GM13976 (cell line): ENCODE results near the gene ARHGAP15.

Source experiments
- DNase-seq: peaks from one replicate; pipeline ENCODE4 v3.0.0; 2012; ENCODE audit warnings: low spot score
- CTCF ChIP-seq: IDR thresholded peaks from 2 replicates; pipeline ENCODE4 v1.5.1; 2012; ENCODE audit warnings: borderline replicate concordance, mild to moderate bottlenecking; ENCODE audit not compliant: insufficient read depth; ENCODE audit errors: extremely low read depth, missing control alignments, control extremely low read depth
- in situ Hi-C: fragments of 300-500 bp; cut with MboI; formaldehyde crosslinking; loops from one replicate; pipeline ENCODE4 v1.12.0; 2022; ENCODE audit warnings: low sequenced_read_pairs, mixed read lengths, inconsistent platforms; ENCODE audit not compliant: unreplicated experiment

ARHGAP15 gene

GRCh38 chr2:143649226-143649740, 520.1 kb downstream of the ARHGAP15 start:
- TF ChIP-seq CTCF = no peak
- DNase-seq = no peak
- in situ Hi-C loops = no loop called here

GRCh38 chr2:143652692-143653091, 523.5 kb downstream of the ARHGAP15 start:
- in situ Hi-C loops = no loop called here
- DNase-seq = no peak
- no peak for TF ChIP-seq CTCF

GRCh38 chr2:143668234-143668633, 539.0 kb downstream of the ARHGAP15 start:
- no peak for DNase-seq
- in situ Hi-C loops = no loop called here
- no peak for TF ChIP-seq CTCF

- in situ Hi-C loops = no loop called here
- no peak for TF ChIP-seq CTCF
- no peak for DNase-seq
Observed at GRCh38 chr2:143674051-143674450, 544.8 kb downstream of the ARHGAP15 start.

- TF ChIP-seq CTCF = no peak
- DNase-seq = no peak
- in situ Hi-C loops = no loop called here
Observed at GRCh38 chr2:143675021-143675420, 545.8 kb downstream of the ARHGAP15 start.

DNA sequence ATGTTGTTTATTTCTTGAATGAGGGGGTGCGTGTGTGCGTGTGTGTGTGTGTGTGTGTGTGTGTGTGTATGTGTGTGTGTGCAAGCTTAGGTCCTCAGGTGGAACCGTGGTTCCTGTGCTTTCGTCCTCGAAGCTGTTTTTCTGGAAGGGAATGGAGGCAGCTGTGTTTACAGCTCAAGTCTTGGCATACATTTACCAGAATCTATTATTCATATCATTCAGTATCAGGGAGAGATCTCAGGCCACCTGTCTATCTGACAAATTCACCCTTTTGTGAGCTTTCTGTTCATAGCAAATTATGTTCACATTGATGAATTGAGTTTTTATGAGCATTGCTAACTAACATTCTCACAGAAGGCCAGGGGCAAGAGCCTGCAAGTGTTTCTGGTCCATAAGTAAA, 550.4 kb downstream of the ARHGAP15 start:
- in situ Hi-C loops = no loop called here
- DNase-seq = no peak
- no peak for TF ChIP-seq CTCF

- no peak for DNase-seq
- in situ Hi-C loops = no loop called here
- no peak for TF ChIP-seq CTCF
Observed at GRCh38 chr2:143680885-143681405, 551.7 kb downstream of the ARHGAP15 start.
